GM23248 (cell line): Measurements from ENCODE around the gene SEPTIN12.

Experiments used
- EZH2 ChIP-seq: fragments of 200-600 bp; sonication (generic); IDR thresholded peaks from 2 replicates; pipeline ENCODE4 v1.6.1; 2018; ENCODE audit warnings: antibody characterized with exemption, mild to moderate bottlenecking; ENCODE audit not compliant: insufficient read depth, poor library complexity, severe bottlenecking
- EZH2phosphoT487 ChIP-seq: fragments of 200-600 bp; sonication (generic); IDR thresholded peaks from 2 replicates; pipeline ENCODE4 v1.6.1; 2018; ENCODE audit warnings: antibody characterized with exemption, moderate library complexity, mild to moderate bottlenecking, low read depth; ENCODE audit not compliant: insufficient read depth

- TF ChIP-seq EZH2phosphoT487 (no peak), EZH2 (no peak)
Observed at GRCh38 chr16:4734730-4735535, 53.2 kb downstream of the SEPTIN12 start.
